Activated CD8-positive, alpha-beta T cell treated with anti-CD3 and anti-CD28 coated beads for 36 hours (primary cell): Measurements from ENCODE around the gene FAM13C. TPM values are rescaled to one million over a fixed set of nuclear protein-coding genes. Genes with fewer than 3 reads are reported as not detected.

Source experiments
- ATAC-seq: fragments of 200-7000 bp; cut with Tn5 transposase; one replicate; pipeline ENCODE4 v1.10.0; 2021; ENCODE audit warnings: mild to moderate bottlenecking, moderate library complexity
- CTCF ChIA-PET: fragments of 350-600 bp; sonication (Branson Sonifier 250); formaldehyde crosslinking; loops from one replicate; lab custom pipeline; 2021; ENCODE audit warnings: antibody characterized with exemption; lab: Charles Lee
- POLR2A ChIA-PET: fragments of 350-600 bp; sonication (Branson Sonifier 250); formaldehyde crosslinking; loops from one replicate; lab custom pipeline; 2021; ENCODE audit warnings: antibody characterized with exemption; lab: Charles Lee
- DNase-seq: peaks from one replicate; pipeline ENCODE4 v3.0.0-alpha.2; 2020
- H3K27ac Mint-ChIP-seq: one replicate; pipeline ENCODE4 v1.8.0; 2021; ENCODE audit warnings: mild to moderate bottlenecking, mixed read lengths
- H3K27me3 Mint-ChIP-seq: one replicate; pipeline ENCODE4 v1.8.0; 2021; ENCODE audit warnings: mixed read lengths
- H3K36me3 Mint-ChIP-seq: one replicate; pipeline ENCODE4 v1.8.0; 2021; ENCODE audit warnings: low read depth, mixed read lengths
- H3K4me1 Mint-ChIP-seq: one replicate; pipeline ENCODE4 v1.8.0; 2021; ENCODE audit warnings: low read depth, mixed read lengths
- H3K4me3 Mint-ChIP-seq: one replicate; pipeline ENCODE4 v1.8.0; 2021; ENCODE audit warnings: mild to moderate bottlenecking, moderate library complexity, mixed read lengths
- H3K9me3 Mint-ChIP-seq: one replicate; pipeline ENCODE4 v1.8.0; 2021; ENCODE audit warnings: mixed read lengths
- intact Hi-C: fragments of 100-400 bp; cut with micrococcal nuclease; formaldehyde crosslinking; loops from one replicate; pipeline ENCODE4 v1.10.0; 2022
- total RNA-seq, 2 experiments: library from RNA; stranded (reverse); gene quantifications; one replicate each; pipeline ENCODE4 v1.2.3, GENCODE V29; 2021
- TF ChIP-seq, protein P1 (sequence below): fragments of 200-600 bp; IDR thresholded peaks from one replicate; pipeline ENCODE4 v1.8.0; 2022; ENCODE audit warnings: antibody characterized with exemption, mild to moderate bottlenecking

The FAM13C gene
- total RNA-seq, 2 experiments from 2014 or later: not detected

- ChIA-PET POLR2A (no interaction called here), CTCF (no interaction called here)
- H3K4me3 Mint-ChIP-seq: no peak overlapping the region
- intact Hi-C loops: no loop called here
- H3K4me1 Mint-ChIP-seq: no peaks in the 10 kb centered on the region
- H3K27ac Mint-ChIP-seq: no peak overlapping the region
- H3K9me3 Mint-ChIP-seq: no peaks in the 10 kb centered on the region
- no peaks in the 10 kb centered on the region for H3K36me3 Mint-ChIP-seq
- no peaks in the 10 kb centered on the region for H3K27me3 Mint-ChIP-seq
- DNase-seq: no peak
- no peak for ATAC-seq
- TF ChIP-seq, protein P1, sequence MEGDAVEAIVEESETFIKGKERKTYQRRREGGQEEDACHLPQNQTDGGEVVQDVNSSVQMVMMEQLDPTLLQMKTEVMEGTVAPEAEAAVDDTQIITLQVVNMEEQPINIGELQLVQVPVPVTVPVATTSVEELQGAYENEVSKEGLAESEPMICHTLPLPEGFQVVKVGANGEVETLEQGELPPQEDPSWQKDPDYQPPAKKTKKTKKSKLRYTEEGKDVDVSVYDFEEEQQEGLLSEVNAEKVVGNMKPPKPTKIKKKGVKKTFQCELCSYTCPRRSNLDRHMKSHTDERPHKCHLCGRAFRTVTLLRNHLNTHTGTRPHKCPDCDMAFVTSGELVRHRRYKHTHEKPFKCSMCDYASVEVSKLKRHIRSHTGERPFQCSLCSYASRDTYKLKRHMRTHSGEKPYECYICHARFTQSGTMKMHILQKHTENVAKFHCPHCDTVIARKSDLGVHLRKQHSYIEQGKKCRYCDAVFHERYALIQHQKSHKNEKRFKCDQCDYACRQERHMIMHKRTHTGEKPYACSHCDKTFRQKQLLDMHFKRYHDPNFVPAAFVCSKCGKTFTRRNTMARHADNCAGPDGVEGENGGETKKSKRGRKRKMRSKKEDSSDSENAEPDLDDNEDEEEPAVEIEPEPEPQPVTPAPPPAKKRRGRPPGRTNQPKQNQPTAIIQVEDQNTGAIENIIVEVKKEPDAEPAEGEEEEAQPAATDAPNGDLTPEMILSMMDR: no peak
Observed at GRCh38 chr10:59384761-59385160, 22.4 kb upstream of the FAM13C start.

DNA sequence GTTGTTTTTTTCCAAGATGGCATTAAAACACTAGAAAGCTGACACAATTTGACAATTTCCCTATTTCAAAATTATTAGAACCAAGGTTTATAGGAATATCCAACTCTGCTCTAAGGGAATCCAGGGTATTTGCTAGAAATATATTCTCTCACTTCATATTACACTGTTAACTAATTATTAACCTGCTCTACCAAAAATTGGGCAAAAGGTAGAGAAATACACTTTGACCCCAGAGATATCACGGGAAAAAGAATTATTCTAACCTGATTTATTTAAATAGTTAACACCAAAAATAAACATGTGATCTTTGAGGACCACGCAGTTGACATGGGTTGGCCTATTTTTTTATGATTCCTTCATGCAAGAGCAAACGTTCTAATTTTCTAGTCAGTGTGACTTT is 21.6 kb upstream of the FAM13C start:
- POLR2A ChIA-PET: no interaction called here
- Mint-ChIP-seq H3K27me3 (no peaks in the 10 kb centered on the region), H3K4me1 (no peaks in the 10 kb centered on the region), H3K36me3 (no peaks in the 10 kb centered on the region), H3K9me3 (no peaks in the 10 kb centered on the region), H3K27ac (no peak overlapping the region), H3K4me3 (no peak overlapping the region)
- CTCF ChIA-PET: no interaction called here
- TF ChIP-seq, protein P1: no peak
- intact Hi-C loops: no loop called here
- DNase-seq (no peak), ATAC-seq (no peak)

DNA sequence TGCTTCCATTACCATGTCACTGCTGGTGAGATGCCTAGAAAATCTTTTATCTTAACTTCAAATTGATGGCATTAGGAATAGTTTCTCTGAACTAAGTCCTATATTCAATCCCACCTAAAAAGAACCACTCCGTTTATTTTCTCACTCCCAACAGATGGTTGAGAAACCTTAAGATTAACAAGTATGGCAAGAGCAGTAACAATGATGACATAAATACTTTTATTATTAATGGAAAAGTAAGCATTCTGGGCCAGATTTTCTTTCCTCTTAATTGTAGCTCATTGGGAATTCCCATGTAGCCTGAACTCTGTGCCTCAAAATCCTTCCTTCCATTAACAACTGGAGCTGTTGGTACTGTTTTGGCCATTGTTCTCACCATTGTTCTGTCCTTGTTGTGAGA is 21.1 kb upstream of the FAM13C start:
- ATAC-seq: no peak
- H3K27me3 Mint-ChIP-seq: no peaks in the 10 kb centered on the region
- no peaks in the 10 kb centered on the region for H3K4me1 Mint-ChIP-seq
- H3K4me3 Mint-ChIP-seq: no peak overlapping the region
- H3K9me3 Mint-ChIP-seq: no peaks in the 10 kb centered on the region
- no peaks in the 10 kb centered on the region for H3K36me3 Mint-ChIP-seq
- DNase-seq: no peak
- TF ChIP-seq, protein P1: no peak
- no peak overlapping the region for H3K27ac Mint-ChIP-seq
- ChIA-PET CTCF (no interaction called here), POLR2A (no interaction called here)
- intact Hi-C loops: no loop called here

- DNase-seq (no peak), ATAC-seq (no peak)
- Mint-ChIP-seq H3K36me3 (no peaks in the 10 kb centered on the region), H3K4me3 (no peak overlapping the region), H3K9me3 (no peaks in the 10 kb centered on the region), H3K27ac (no peak overlapping the region), H3K27me3 (no peaks in the 10 kb centered on the region), H3K4me1 (no peaks in the 10 kb centered on the region)
- intact Hi-C loops: no loop called here
- CTCF ChIA-PET: no interaction called here
- POLR2A ChIA-PET: no interaction called here
- TF ChIP-seq, protein P1: no peak
Observed at GRCh38 chr10:59382831-59383295, 20.5 kb upstream of the FAM13C start.

DNA sequence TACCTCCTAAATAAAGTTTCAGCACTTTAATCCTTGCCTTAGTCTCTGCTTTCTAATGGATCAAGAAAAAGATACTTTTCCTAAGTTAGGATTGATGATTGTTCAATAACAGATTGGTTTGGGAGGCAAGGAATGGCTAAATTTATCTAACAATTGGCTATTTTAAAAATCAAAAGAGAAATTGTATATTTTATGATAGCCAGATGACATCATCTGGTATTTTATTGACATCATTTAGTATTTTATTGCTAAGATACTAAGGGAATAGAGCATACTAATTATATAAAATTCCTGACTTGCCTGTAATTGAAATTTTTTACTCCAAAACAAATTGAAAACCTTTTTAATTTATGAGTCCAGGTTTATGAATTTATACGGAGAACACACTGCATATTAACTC is 19.3 kb upstream of the FAM13C start:
- no peak overlapping the region for H3K27ac Mint-ChIP-seq

More for the DNA sequence above, 19.3 kb upstream of the FAM13C start:
- H3K36me3 Mint-ChIP-seq: no peaks in the 10 kb centered on the region
- TF ChIP-seq, protein P1: no peak
- DNase-seq: no peak
- intact Hi-C loops: no loop called here
- ATAC-seq: no peak
- no peaks in the 10 kb centered on the region for H3K9me3 Mint-ChIP-seq
- H3K27me3 Mint-ChIP-seq: no peaks in the 10 kb centered on the region
- no peak overlapping the region for H3K4me3 Mint-ChIP-seq
- ChIA-PET CTCF (no interaction called here), POLR2A (no interaction called here)
- H3K4me1 Mint-ChIP-seq: no peaks in the 10 kb centered on the region
